Kidney (tissue), 14 donors: ENCODE data around the gene KIF4A. TPM values are rescaled to one million over a fixed set of nuclear protein-coding genes. Genes with fewer than 3 reads are reported as not detected.
"Not testable (repeated sequence)": the region's sequence is repeated elsewhere in the genome, so short reads cannot be mapped to it uniquely, and the experiment has no call there.

Experiments
- DNase-seq, 5 donors: peaks; one replicate each; pipeline ENCODE4 v3.0.0-alpha.2; 2013 to 2020
- FAIRE-seq: peaks from 2 replicates; lab custom pipeline; 2012; peaks lifted over from hg19 to GRCh38; lab: Jason Lieb, UNC
- H3K27ac ChIP-seq, 2 donors: one replicate each; pipeline ENCODE4 v1.7.0; 2013; ENCODE audit warnings: low read depth in 2 of 2, low read length in 2 of 2, inconsistent platforms in 1 of 2
- H3K27me3 ChIP-seq: one replicate; pipeline ENCODE4 v1.7.1; 2013; ENCODE audit warnings: low read length, inconsistent platforms; ENCODE audit not compliant: control insufficient read depth, insufficient read depth
- H3K36me3 ChIP-seq, 3 donors: one replicate each; pipeline versions ENCODE4 v1.7.0 to v1.7.1; 2013; ENCODE audit warnings: low read length in 3 of 3, control low read depth in 1 of 3, inconsistent platforms in 1 of 3; ENCODE audit not compliant: insufficient read depth in 3 of 3, control insufficient read depth in 2 of 3
- H3K4me1 ChIP-seq, 3 donors: one replicate each; pipeline versions ENCODE4 v1.7.0 to v1.7.1; 2013; ENCODE audit warnings: low read length in 3 of 3, inconsistent platforms in 1 of 3, low read depth in 1 of 3; ENCODE audit not compliant: control insufficient read depth in 2 of 3, insufficient read depth in 2 of 3
- H3K4me3 ChIP-seq, 3 donors: one replicate each; pipeline versions ENCODE4 v1.7.0 to v1.8.1; 2013; ENCODE audit warnings: low read length in 3 of 3, control low read depth in 1 of 3, inconsistent platforms in 1 of 3
- H3K9ac ChIP-seq, 3 donors: one replicate each; pipeline versions ENCODE4 v1.7.0 to v1.7.1; 2013; ENCODE audit warnings: low read length in 3 of 3, control low read depth in 1 of 3, inconsistent platforms in 1 of 3
- H3K9me3 ChIP-seq, 3 donors: one replicate each; pipeline versions ENCODE4 v1.7.0 to v1.7.1; 2013; ENCODE audit warnings: low read length in 3 of 3, control low read depth in 1 of 3, inconsistent platforms in 1 of 3; ENCODE audit not compliant: control insufficient read depth in 2 of 3, insufficient read depth in 1 of 3
- intact Hi-C: fragments of 100-400 bp; cut with DNase I; formaldehyde crosslinking; loops from one replicate; pipeline ENCODE4 v1.11.1; 2022
- polyA plus RNA-seq: library from polyadenylated mRNA; stranded (reverse); fragments of 350-450 nt; fragmentation: Illumina TruSeq; extraction: RNeasy Lipid Tissue Mini Kit (QIAGEN cat#74804); gene quantifications from one replicate; pipeline ENCODE4 v1.2.3, GENCODE V29; 2014; ENCODE audit warnings: low read depth, low replicate concordance; ENCODE audit not compliant: insufficient read depth
- total RNA-seq: library from RNA; stranded (reverse); fragmentation: NEBNext Ultra II Directional; extraction: Animal tissue kit (Norgen Biotek cat#: 25700); gene quantifications from one replicate; pipeline ENCODE4 v1.2.1, GENCODE V29; 2021
- TF ChIP-seq, protein P1 (sequence below): IDR thresholded peaks from 3 replicates; pipeline ENCODE4 v1.5.1; 2012; ENCODE audit warnings: mild to moderate bottlenecking, moderate library complexity, borderline replicate concordance; ENCODE audit not compliant: insufficient read depth; ENCODE audit errors: extremely low read depth
- donor health status: control.
- donor health status: control.
- donor health status: control.
- donor health status: control.
- donor health status: control.
- donor health status: DM: yes; HTN: yes; CAD: no.
- donor health status: Normal renal cell carcinoma (clear cell type).

The KIF4A gene
- total and polyA plus RNA-seq, 2 donors from 2014 or later = 0.13 to 0.35 TPM

DNA sequence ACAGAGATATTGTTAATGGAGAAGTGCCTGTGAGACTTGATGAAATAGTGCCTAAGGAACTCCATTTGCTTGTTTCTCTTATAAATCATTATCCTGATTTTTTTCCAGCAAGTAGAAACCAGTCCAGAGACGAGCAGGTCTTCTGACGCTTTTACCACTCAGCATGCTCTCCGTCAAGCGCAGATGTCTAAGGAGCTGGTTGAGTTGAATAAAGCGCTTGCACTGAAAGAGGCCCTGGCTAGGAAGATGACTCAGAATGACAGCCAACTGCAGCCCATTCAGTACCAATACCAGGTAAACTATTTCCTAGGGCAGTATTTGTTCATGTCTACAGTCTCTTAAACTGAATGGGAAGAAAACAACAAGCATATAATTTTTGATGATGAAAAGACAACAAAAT lies 63.6 kb downstream of the KIF4A start:
- no peak for FAIRE-seq
- no peaks in the 10 kb centered on the region for H3K9me3 ChIP-seq
- intact Hi-C loops = no loop called here
- TF ChIP-seq, protein P1, sequence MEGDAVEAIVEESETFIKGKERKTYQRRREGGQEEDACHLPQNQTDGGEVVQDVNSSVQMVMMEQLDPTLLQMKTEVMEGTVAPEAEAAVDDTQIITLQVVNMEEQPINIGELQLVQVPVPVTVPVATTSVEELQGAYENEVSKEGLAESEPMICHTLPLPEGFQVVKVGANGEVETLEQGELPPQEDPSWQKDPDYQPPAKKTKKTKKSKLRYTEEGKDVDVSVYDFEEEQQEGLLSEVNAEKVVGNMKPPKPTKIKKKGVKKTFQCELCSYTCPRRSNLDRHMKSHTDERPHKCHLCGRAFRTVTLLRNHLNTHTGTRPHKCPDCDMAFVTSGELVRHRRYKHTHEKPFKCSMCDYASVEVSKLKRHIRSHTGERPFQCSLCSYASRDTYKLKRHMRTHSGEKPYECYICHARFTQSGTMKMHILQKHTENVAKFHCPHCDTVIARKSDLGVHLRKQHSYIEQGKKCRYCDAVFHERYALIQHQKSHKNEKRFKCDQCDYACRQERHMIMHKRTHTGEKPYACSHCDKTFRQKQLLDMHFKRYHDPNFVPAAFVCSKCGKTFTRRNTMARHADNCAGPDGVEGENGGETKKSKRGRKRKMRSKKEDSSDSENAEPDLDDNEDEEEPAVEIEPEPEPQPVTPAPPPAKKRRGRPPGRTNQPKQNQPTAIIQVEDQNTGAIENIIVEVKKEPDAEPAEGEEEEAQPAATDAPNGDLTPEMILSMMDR = no peak
- H3K9ac ChIP-seq = no peak overlapping the region
- H3K27me3 ChIP-seq = no peaks in the 10 kb centered on the region
- no peak overlapping the region for H3K4me3 ChIP-seq
- no peaks in the 10 kb centered on the region for H3K36me3 ChIP-seq
- no peaks in the 10 kb centered on the region for H3K4me1 ChIP-seq
- H3K27ac ChIP-seq = no peak overlapping the region
- DNase-seq = no peak

DNA sequence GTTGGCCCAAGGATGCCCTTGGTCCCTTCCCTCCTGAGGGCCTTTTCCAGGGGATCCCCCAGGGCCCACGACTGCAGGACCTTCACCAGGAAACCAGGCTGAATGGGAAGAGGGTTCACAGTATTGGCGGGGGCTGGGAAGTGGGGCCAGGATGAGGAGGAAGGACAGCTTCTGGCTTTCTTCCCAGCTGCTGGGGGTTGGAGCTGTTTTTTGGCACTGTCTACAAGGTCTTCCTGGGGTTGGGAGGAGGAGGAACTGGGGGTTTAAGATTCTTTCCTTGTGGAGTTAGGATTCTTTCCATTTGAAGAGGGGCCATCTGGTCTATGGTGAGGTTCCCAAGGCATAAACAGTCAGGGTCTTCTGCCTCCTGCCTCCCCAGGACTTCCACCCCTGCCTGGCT lies 64.8 kb downstream of the KIF4A start:
- no peak overlapping the region for H3K27ac ChIP-seq
- H3K9me3 ChIP-seq = no peaks in the 10 kb centered on the region
- no peaks in the 10 kb centered on the region for H3K4me1 ChIP-seq
- FAIRE-seq (no peak), DNase-seq (peak in 2 of 5 donors; percentile 4 to 34)
- no peaks in the 10 kb centered on the region for H3K36me3 ChIP-seq
- TF ChIP-seq, protein P1 = no peak
- intact Hi-C loops = no loop called here
- H3K9ac ChIP-seq = no peak overlapping the region
- no peaks in the 10 kb centered on the region for H3K27me3 ChIP-seq
- no peak overlapping the region for H3K4me3 ChIP-seq

DNA sequence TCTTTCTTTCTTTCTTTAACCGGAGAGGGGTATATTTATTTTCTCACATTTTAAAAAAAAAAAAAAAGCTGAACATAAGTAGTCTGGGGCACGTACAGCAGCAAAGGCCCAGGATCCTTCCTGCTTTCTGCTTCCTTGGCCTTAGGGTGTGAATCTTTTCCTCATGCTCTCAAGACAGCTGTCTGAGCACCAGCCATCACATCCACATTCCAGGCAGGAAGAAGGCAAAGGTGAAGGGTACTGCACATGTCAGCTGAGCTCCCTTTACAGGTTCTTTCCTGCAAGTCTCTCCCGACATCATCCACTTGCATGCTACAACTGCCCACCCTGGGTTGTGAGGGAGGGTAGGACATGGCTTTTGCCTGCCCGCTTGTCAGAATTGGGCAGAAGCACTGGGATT lies 69.6 kb downstream of the KIF4A start:
- H3K4me3 ChIP-seq = no peak overlapping the region
- FAIRE-seq (no peak), DNase-seq (no peak)
- no peaks in the 10 kb centered on the region for H3K27me3 ChIP-seq
- no peaks in the 10 kb centered on the region for H3K9me3 ChIP-seq
- H3K9ac ChIP-seq = no peak overlapping the region
- TF ChIP-seq, protein P1 = no peak
- no peak overlapping the region for H3K27ac ChIP-seq
- no peaks in the 10 kb centered on the region for H3K4me1 ChIP-seq
- intact Hi-C loops = no loop called here
- no peaks in the 10 kb centered on the region for H3K36me3 ChIP-seq

DNA sequence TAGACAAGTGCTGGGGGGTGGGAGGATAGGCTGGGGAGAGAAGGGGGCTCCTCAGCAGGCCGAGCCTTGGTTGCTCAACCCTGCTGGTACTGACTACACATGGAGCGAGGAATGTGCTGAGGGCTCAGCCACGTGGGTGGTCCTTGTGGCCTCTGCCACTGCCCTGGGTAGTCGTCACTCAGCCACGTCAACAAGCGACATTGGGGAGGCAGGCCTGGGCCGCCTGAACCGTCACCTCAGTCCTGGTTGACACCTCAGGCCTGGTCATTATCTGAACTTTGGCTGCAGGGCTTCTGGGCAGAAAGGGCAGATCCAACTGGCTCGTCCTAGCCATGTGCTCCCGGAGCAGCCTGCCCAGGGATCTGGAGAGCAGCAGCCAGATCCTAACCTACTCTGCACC lies 70.5 kb downstream of the KIF4A start:
- no peak overlapping the region for H3K27ac ChIP-seq
- TF ChIP-seq, protein P1 = no peak
- no peak for FAIRE-seq

DNA sequence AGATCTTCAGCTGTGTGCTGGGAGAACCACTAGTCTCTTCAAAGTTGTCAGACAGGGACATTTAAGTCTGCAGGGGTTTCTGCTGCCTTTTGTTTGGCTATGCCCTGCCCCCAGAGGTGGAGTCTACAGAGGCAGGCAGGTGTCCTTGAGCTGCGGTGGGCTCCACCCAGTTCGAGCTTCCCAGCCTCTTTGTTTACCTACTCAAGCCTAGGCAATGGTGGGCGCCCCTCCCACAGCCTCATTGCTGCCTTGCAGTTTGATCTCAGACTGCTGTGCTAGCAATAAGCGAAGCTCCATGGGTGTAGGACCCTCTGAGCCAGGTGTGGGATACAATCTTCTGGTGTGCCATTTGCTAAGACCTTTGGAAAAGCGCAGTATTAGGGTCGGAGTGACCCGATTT lies 78.8 kb downstream of the KIF4A start:
- H3K27me3 ChIP-seq, H3K9ac ChIP-seq, DNase-seq, H3K36me3 ChIP-seq, H3K9me3 ChIP-seq, H3K4me3 ChIP-seq, FAIRE-seq, H3K4me1 ChIP-seq, H3K27ac ChIP-seq, intact Hi-C loops: not testable (repeated sequence)

More for the DNA sequence above, 70.5 kb downstream of the KIF4A start:
- peak in 1 of 5 donors; percentile 62 for DNase-seq
- no peaks in the 10 kb centered on the region for H3K9me3 ChIP-seq
- H3K4me1 ChIP-seq = no peaks in the 10 kb centered on the region
- no peaks in the 10 kb centered on the region for H3K27me3 ChIP-seq
- H3K9ac ChIP-seq = no peak overlapping the region
- no peak overlapping the region for H3K4me3 ChIP-seq
- H3K36me3 ChIP-seq = no peaks in the 10 kb centered on the region
- intact Hi-C loops = no loop called here
